OCI-LY1 (cell line): ENCODE results near the gene SUN1.

Source experiments
- H2AFZ ChIP-seq: fragments of 200-600 bp; sonication (generic), shearing (Covaris generic); 2 replicates; pipeline ENCODE4 v1.6.0; 2014; ENCODE audit warnings: antibody characterized with exemption, mild to moderate bottlenecking, low read length
- H3F3A ChIP-seq: fragments of 200-600 bp; sonication (generic), shearing (Covaris generic); 2 replicates; pipeline ENCODE4 v1.6.0; 2014; ENCODE audit warnings: mild to moderate bottlenecking, antibody characterized with exemption, low read length, moderate library complexity; ENCODE audit not compliant: insufficient read depth
- H3K27ac ChIP-seq: fragments of 200-600 bp; sonication (generic); 2 replicates; pipeline ENCODE4 v1.5.1; 2014; ENCODE audit warnings: low read length, mixed run types, mild to moderate bottlenecking, low read depth; ENCODE audit not compliant: poor library complexity, severe bottlenecking
- H3K27me3 ChIP-seq: fragments of 200-600 bp; sonication (generic); 2 replicates; pipeline ENCODE4 v1.6.0; 2014; ENCODE audit warnings: antibody characterized with exemption, mild to moderate bottlenecking, low read length, moderate library complexity; ENCODE audit not compliant: insufficient read depth
- H3K36me3 ChIP-seq: fragments of 200-600 bp; sonication (generic); 2 replicates; pipeline ENCODE4 v1.6.1; 2014; ENCODE audit warnings: mild to moderate bottlenecking, antibody characterized with exemption, low read length, moderate library complexity, mixed read lengths; ENCODE audit not compliant: insufficient read depth
- H3K4me1 ChIP-seq: fragments of 200-600 bp; sonication (generic); 2 replicates; pipeline ENCODE4 v1.5.1; 2014; ENCODE audit warnings: mild to moderate bottlenecking, low read length, moderate library complexity; ENCODE audit not compliant: insufficient read depth, severe bottlenecking
- H3K4me2 ChIP-seq: fragments of 200-600 bp; sonication (generic), shearing (Covaris generic); 2 replicates; pipeline ENCODE4 v1.6.1; 2014; ENCODE audit warnings: low read length
- H3K4me3 ChIP-seq: fragments of 200-600 bp; sonication (generic); 2 replicates; pipeline ENCODE4 v1.5.1; 2014; ENCODE audit warnings: low read length, low read depth, mild to moderate bottlenecking, mixed read lengths; ENCODE audit not compliant: poor library complexity, severe bottlenecking
- H3K79me2 ChIP-seq: fragments of 200-600 bp; shearing (Covaris generic); 2 replicates; pipeline ENCODE4 v1.6.1; 2016; ENCODE audit warnings: mixed run types, low read length, mixed read lengths; ENCODE audit not compliant: insufficient read depth
- H3K9ac ChIP-seq: fragments of 200-600 bp; sonication (generic), shearing (Covaris generic); 2 replicates; pipeline ENCODE4 v1.6.1; 2014; ENCODE audit warnings: mild to moderate bottlenecking, low read length, mixed read lengths
- H3K9me2 ChIP-seq: fragments of 200-600 bp; sonication (generic), shearing (Covaris generic); 2 replicates; pipeline ENCODE4 v1.6.1; 2014; ENCODE audit warnings: low read depth, mild to moderate bottlenecking, low read length, mixed read lengths
- H3K9me3 ChIP-seq: fragments of 200-600 bp; shearing (Covaris generic); 2 replicates; pipeline ENCODE4 v1.6.1; 2014; ENCODE audit warnings: low read length, mixed read lengths
- H4K20me1 ChIP-seq: fragments of 200-600 bp; sonication (generic), shearing (Covaris generic); 2 replicates; pipeline ENCODE4 v1.6.0; 2016; ENCODE audit warnings: mild to moderate bottlenecking, low read length; ENCODE audit not compliant: insufficient read depth
- EZH2 ChIP-seq: fragments of 200-600 bp; sonication (generic), shearing (Covaris generic); IDR thresholded peaks from 2 replicates; pipeline ENCODE4 v1.8.0; 2017; ENCODE audit warnings: borderline replicate concordance, mixed run types, mild to moderate bottlenecking, antibody characterized with exemption, low read length, moderate library complexity, mixed read lengths
- TF ChIP-seq, protein P1 (sequence below): fragments of 200-600 bp; sonication (generic), shearing (Covaris generic); IDR thresholded peaks from 2 replicates; pipeline ENCODE4 v1.5.1; 2017; ENCODE audit warnings: mild to moderate bottlenecking, antibody characterized with exemption, low read length, moderate library complexity, mixed read lengths

The SUN1 gene

DNA sequence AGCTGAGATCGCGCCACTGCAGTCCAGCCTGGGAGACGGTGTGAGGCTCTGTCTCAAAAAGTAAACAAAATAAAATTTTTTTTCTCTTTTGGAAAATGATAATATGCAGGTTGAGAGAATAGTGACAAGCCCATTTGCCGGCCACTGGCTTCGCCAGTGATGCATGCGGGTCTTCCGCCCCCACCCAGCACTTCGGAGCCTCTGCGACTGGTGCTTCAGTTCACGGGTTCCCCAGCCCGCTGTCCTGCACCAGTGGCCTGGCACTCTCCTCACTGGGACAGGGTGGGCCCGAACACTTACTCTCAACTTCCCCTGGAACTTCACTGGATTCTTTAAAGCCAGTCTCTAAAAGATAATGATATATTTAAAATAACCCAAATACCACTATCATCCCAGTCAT, 2.7 kb downstream of the SUN1 start:
- no peaks in the 10 kb centered on the region for H3K27me3 ChIP-seq
- no peak overlapping the region for H3K9ac ChIP-seq
- H4K20me1 ChIP-seq = no peaks in the 10 kb centered on the region
- H3K27ac ChIP-seq = no peak overlapping the region
- H3K79me2 ChIP-seq = peaks cover 22% of the 10 kb centered on the region
- H3K36me3 ChIP-seq = peaks cover 27% of the 10 kb centered on the region
- H3K4me2 ChIP-seq = no peak overlapping the region
- H3K4me3 ChIP-seq = no peak overlapping the region
- no peak for TF ChIP-seq EZH2
- TF ChIP-seq, protein P1, sequence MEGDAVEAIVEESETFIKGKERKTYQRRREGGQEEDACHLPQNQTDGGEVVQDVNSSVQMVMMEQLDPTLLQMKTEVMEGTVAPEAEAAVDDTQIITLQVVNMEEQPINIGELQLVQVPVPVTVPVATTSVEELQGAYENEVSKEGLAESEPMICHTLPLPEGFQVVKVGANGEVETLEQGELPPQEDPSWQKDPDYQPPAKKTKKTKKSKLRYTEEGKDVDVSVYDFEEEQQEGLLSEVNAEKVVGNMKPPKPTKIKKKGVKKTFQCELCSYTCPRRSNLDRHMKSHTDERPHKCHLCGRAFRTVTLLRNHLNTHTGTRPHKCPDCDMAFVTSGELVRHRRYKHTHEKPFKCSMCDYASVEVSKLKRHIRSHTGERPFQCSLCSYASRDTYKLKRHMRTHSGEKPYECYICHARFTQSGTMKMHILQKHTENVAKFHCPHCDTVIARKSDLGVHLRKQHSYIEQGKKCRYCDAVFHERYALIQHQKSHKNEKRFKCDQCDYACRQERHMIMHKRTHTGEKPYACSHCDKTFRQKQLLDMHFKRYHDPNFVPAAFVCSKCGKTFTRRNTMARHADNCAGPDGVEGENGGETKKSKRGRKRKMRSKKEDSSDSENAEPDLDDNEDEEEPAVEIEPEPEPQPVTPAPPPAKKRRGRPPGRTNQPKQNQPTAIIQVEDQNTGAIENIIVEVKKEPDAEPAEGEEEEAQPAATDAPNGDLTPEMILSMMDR = no peak
- peaks cover 20% of the 10 kb centered on the region for H3K4me1 ChIP-seq
- H3K9me2 ChIP-seq = no peaks in the 10 kb centered on the region
- H3F3A ChIP-seq = no peaks in the 10 kb centered on the region
- no peaks in the 10 kb centered on the region for H3K9me3 ChIP-seq
- H2AFZ ChIP-seq = no peak overlapping the region

DNA sequence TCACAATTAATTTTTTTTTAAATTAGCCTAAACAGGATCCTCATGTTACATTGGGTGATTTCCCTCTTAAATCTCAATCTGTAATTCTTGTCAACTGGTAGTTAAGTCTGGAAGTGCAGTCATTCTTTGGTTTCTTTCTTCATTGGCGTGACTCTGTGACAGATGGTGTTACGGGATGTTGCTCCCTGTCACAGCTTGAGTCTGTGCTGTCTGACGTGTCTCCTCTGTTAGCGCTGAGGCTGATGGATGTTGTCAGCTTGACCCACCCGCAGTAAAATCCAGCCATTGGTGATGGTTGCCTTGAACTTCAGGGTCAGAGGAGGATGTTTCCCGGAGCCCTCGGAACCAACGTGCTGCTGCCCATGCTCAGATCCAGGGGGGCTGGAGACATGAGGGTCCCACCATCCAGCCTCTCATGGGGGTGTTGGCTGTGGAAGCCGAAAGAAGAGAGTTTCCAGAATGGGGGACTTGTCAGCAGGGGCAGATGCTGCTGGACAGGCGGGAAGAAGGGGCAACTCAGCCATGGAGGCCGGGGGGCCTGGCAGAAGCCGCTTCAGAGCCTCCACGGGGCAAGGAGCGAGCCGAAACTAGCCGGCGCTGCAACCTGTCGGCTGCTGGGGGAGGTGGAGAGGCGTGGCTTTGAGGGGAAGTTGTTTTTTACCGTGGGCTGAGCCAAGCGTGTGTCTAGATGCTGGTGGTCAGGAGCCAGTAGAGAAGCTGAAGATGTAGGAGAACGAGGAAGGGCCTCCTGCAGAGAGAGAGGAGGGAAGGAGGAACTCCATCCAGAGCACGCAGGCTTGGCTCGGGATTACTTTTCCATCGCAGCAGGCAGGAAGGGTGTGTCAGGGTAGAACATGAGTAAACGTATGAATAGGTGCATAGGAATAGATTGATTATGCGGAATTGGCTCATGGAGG, 3.5 kb downstream of the SUN1 start:
- Histone ChIP-seq H3K27me3 (no peaks in the 10 kb centered on the region), H3K9me2 (no peaks in the 10 kb centered on the region), H3K9me3 (no peaks in the 10 kb centered on the region), H3K4me2 (no peak overlapping the region), H3K9ac (no peak overlapping the region), H3K27ac (no peak overlapping the region), H3K4me1 (peaks cover 18% of the 10 kb centered on the region), H3K36me3 (peaks cover 32% of the 10 kb centered on the region), H2AFZ (no peak overlapping the region), H4K20me1 (no peaks in the 10 kb centered on the region), H3K79me2 (peaks cover 15% of the 10 kb centered on the region), H3F3A (no peaks in the 10 kb centered on the region), H3K4me3 (no peak overlapping the region)
- no peak for TF ChIP-seq EZH2
- TF ChIP-seq, protein P1 = no peak

DNA sequence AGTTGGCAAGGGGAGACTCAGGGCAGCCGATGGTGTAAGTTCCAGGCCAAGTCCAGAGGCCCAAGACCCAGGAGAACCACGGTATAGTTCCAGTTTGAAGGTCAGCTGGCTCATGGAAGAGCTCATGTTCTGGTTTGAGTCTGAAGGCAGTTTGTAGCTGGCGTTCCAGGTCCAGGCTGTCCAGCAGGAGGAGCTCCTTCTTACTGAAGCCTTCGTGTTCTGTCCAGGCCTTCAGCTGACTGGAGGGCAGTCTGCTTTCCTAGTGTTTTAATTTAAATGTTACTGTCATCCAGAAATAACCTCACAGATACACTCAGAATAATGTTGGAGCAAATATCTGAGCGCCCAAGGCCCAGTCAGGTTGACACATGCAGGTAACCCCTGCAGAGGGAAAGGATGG, 4.2 kb downstream of the SUN1 start:
- Histone ChIP-seq H3K9me2 (no peaks in the 10 kb centered on the region), H3K36me3 (peaks cover 32% of the 10 kb centered on the region), H3K79me2 (peaks cover 15% of the 10 kb centered on the region), H4K20me1 (no peaks in the 10 kb centered on the region), H2AFZ (no peak overlapping the region), H3K4me1 (peaks cover 11% of the 10 kb centered on the region), H3K4me3 (no peak overlapping the region), H3K9me3 (no peaks in the 10 kb centered on the region), H3K4me2 (no peak overlapping the region), H3K9ac (no peak overlapping the region), H3F3A (no peaks in the 10 kb centered on the region), H3K27ac (no peak overlapping the region), H3K27me3 (no peaks in the 10 kb centered on the region)
- TF ChIP-seq, protein P1 = no peak
- no peak for TF ChIP-seq EZH2
